ENCODE data around the gene TCF12.

- peak in 2 of 5 experiments; percentile 32 to 35 for TF ChIP-seq CTCF (IDR thresholded peaks at IDR 0.05)
- TF ChIP-seq POLR2AphosphoS5 (IDR thresholded peaks at IDR 0.05): peak in 2 of 3 donors; percentile 46 to 66
Measured at GRCh38 chr15:57312318-57313133, 394.1 kb downstream of the TCF12 start.

Measured in transverse colon (tissue), 4 donors.